HG03175 (cell line): ENCODE results near the gene UNC50.

Experiments
- ATAC-seq: cut with Tn5 transposase; IDR thresholded peaks from one replicate; pipeline ENCODE4 v1.9.1; 2021; ENCODE audit warnings: mild to moderate bottlenecking, moderate library complexity; ENCODE audit not compliant: unreplicated experiment

Gene UNC50, protein sequence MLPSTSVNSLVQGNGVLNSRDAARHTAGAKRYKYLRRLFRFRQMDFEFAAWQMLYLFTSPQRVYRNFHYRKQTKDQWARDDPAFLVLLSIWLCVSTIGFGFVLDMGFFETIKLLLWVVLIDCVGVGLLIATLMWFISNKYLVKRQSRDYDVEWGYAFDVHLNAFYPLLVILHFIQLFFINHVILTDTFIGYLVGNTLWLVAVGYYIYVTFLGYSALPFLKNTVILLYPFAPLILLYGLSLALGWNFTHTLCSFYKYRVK

DNA sequence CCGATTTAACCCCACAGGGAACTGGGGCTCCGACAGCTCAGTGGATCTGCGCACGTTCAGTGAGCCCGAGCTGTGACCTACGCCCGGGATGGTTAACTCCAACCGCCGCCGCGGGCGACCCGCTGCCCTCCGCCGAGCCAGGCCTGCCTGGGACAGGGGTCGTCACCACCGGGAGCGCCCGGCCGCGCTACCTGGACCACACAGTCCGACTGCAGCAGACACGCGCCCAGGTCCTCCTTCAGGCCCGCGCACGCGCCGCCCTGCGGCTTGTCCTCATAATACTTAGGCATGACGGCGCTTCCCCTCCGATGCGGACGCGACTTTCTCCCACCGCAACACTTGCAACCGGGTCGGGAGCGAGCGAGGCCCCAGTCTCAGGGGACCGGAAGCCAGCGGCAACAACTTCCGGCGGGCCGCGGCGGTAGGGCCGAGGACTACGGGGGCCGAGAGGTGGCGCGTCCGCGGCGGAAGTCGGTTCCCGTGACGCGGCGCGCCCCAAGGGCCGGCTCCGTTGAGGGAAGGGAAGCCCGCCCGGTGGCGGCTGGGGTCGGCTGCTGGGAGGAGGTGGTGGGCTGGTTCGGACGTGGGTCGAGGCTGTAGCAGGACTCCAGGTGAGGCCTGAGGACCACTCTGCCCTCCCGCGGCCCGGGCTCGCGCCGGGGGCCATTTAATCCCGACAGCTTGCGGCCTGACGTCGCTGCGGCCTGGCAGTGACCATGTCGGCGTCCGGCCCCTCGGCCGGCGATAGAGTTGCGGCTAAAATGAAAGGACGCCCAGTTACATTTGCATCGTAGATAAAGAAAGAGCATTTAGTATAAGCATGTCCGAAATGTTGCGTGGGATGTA, at the start of gene UNC50, which contains the start of gene COA5:
TSS of gene UNC50 (plus strand) at position 474 of the 846 bp plus-strand sequence. CDS start 1,171 bp downstream, outside the sequence.
TSS of gene COA5 (minus strand) at position 397 of the 846 bp plus-strand sequence. CDS start at position 290, 107 bp downstream.
- ATAC-seq, result peak; percentile 85

DNA sequence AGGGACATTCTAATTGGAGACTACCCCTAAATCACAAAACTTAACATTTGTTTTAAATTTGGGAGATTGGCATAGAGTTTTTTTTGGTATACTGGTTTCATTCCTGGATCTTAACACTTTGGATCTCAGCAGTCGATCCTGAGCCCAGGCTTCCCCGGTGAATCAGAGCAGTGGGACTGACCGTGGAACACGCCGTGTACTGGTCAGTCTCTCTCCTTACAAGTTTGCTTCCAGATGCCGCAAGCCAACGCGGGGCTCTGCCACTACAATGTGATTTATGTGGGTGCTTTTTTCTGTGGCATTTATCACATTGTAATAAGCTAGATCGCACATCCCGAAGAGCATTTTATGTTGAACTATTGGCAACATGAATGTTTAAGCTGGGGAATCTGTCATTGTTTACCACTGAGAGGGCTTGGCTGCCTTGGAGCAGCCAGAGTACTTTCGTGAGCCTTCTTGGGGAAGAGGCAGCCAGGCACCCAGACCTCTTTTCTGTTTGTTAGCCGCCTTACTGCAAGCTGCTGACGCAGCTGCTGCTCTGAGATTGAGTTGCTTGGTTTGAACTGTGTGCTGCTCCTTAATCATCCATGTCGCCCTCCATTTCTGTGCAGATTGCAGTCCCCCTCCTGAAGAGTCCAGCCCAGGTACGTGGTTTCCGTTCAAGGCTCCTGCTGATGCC, 49.4 kb upstream of the UNC50 start:
- ATAC-seq, result no peak

DNA sequence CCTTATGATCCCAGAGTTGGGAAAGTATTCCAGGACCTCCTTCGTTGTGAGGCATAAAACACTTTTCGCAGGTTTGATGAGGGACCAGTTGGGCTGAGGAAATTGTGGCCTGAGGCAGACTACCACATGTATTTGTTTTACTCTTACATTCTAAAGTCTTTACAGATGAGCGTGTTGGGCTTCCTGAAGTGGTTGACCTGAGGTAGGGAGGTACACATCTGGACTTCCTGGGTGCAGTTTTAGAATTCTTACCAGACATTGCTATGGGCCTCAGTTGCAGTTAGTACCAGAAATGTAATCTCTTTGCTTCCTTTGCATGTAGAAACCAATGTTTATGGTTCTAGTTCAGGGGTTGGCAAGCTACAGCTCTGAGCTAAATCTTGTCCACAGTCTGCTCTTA, 48.8 kb upstream of the UNC50 start:
- ATAC-seq, result no peak

DNA sequence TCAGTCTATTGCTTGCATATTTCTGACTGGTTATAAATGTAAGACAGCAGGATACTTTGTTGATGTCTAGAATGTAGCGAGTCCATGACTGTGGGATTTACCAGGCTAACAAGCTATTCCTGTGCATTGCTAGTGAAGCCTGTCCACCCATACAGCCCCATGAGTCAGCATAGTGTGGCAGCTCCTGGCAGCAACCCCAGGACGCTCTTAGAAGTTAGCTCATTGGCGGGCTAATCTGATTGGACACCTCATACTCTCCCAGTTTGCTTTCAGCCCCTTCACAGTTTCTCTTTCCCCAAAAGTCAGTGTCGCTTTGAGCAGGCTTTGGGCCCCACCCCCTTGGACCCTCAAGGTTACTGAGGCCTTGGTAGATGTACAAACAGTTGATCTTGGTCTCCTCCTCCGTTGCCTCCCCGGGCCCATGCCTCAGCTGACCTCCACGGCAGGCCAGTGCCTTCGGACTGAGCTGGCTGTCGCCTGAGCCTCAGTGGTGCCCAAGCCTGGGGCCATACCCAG, 48.1 kb upstream of the UNC50 start:
- ATAC-seq, result no peak

DNA sequence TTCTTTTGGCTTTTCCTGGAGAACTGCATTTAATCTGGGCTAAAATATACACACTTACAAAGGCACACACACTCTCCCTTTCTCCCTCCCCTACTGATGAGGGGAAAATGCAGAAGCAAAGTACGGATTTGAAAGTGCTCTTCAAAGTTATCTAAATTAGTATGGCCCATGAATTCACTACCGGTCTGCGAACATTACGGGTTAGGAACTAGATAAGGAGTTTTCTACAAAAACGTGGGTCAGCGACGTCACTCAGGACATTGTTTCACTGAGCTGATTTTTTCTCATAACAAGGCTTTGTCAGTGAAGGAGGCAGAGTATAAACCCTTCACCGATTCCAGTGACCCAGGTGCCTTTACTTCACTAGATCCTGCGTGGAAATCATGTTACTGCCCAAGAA, 47.4 kb upstream of the UNC50 start:
- no peak for ATAC-seq

DNA sequence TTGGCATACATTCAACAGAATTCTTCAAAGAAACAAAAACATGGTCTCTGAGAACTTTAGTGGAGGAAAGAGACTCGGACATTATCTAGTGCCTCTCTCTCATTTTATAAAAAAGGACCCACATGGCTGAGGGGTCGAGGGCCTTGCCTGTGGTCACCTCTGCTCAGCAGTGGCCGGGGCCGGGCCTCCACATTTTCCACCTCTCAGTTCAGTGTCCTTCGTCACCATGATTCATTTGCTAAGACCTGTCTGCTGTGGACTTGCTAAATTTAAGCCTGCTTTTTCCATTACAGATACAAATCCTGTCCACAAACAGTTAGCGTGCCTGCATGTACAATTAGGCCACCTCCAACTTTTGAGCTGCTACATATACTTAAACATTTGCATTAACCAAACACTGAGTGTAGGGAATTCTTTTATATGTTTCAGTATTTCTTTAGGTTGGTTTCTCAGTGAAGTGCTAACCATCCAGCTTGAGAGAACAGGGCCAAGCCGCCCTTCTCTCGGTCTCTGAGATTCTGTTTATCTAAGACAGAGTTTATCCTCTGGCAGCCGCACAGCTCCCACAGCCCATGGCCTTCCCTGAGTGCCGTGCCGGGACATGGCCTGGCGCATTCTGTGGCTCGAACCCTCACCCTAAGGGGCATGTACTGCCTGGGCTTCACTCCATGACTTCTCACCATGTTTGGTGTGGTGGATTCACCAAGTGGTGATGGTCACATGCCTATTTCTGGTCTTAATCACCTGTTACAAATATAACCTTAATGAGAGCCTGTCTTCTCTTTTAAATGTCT, 46.3 kb upstream of the UNC50 start:
- no peak for ATAC-seq

DNA sequence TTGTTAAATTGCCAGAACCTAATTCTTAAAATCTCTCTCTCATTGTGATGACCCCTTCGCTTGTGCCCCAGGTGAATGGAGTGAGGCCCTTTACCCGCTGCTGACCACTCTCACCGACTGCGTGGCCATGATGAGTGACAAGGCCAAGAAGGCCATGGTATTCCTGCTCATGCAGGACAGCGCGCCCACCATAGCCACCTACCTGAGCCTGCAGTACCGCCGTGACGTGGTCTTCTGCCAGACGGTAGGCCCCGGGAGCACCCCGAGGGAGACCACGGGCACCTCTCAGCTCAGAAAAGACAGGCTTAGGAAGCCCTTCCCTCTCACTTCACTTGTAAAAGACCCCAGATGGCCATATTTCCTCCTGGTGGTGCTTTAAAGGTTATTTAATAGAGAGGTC, 45.0 kb upstream of the UNC50 start:
- no peak for ATAC-seq

- ATAC-seq, result no peak
Observed at GRCh38 chr2:98564541-98565132, 43.8 kb upstream of the UNC50 start.

GRCh38 chr2:98565286-98565860, 43.0 kb upstream of the UNC50 start:
- no peak for ATAC-seq

DNA sequence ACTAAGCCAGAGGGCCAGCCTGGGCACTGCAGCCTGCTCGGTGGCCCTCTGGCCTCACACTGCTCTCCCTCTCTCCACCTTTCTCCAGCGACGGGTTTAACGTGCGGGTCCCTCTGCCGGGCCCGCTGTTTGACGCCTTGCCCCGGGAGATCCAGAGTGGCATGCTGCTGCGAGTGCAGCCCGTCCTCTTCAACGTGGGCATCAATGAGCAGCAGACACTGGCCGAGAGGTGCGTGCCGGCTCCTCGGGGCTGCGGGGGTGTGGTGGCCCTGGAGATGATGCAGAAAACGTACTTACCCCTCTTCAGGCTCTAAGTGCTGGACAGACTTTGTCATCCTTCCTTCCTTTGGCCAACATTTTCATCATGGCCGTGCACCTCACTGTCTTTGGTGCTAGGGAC, 42.4 kb upstream of the UNC50 start:
- no peak for ATAC-seq

DNA sequence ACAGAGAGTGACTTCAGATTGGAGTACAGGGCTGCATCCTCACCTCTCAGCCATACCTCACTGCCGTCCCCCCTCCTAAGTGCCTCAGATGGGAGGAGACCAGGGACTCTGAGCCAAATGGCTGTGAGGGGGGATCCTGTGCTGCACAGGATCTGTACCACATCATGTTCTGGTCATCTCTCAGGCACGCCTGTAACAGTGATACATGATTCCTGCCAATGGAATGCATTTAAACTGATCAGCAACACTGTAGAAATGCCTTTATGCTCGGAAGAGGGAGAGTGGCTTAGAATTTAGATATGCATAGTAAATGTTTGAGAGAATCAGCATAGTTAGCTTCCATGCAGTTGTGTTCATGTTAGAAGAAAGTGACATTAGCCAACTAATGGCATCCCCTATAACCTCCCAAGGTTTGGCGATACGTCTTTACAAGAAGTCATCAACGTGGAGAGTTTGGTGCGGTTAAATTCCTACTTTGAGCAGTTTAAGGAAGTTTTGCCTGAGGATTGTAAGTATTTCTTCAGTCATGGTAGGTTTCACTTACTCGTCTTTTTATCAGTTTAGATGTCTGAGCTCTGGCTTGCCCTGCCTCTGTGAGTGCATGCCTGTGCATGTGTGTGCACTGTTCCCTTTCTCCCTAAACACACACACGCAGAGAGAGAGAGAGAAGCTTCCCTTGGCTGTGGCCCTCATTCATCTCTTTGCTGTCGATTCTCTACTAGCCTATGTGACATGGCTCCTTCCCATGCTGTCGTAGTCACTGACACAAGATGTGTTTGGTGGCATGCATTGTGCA, 40.0 kb upstream of the UNC50 start:
- no peak for ATAC-seq

DNA sequence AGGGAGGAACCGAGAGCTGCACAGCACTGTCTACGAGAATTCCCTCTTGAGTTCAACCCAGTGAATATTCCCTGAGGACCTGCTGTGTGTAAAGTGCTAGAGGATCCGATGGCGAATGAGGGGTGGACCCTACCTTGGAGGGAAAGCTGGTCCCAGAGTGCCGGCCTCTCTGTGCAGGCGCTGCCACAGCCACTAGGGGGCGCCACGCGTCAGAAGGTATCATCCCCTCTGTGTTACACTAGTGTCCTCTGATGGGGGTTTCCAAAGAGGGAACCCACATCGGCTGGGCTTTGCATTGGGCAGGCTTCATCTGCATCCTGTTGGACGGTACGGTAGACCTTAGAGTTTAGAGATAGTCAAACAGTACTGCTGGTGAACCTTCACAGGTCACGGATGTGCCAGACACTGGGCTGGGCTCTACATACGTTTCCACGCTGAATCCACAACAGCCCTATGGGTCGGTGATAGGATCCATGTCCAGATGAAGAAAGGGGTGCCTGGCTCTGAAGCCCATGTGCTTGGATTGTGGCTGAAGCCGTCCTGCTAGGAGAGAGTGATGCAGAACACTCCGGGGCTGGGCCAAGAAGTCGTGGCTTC, 39.1 kb upstream of the UNC50 start:
- ATAC-seq, result no peak

DNA sequence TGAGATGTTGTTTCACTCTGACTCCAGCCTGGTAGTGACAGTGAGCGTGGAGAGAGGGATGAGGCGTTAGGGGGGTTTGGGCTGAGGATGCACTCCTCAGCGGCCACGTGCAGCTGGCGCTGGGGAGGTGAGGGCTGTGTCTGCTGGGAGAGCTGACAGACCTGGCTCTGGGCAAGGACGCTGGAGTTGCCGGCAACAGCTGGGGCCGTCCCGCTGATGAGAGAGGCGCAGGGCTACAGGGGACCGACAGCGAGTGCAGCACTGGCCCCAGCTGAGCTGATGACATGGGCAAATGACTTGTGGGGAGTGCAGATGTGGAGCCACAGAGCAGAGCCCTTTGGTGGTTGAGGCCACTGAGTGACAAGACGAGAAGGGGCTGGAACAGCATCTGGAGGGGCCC, 38.5 kb upstream of the UNC50 start:
- no peak for ATAC-seq

GRCh38 chr2:98570356-98570755, 38.0 kb upstream of the UNC50 start:
- no peak for ATAC-seq

DNA sequence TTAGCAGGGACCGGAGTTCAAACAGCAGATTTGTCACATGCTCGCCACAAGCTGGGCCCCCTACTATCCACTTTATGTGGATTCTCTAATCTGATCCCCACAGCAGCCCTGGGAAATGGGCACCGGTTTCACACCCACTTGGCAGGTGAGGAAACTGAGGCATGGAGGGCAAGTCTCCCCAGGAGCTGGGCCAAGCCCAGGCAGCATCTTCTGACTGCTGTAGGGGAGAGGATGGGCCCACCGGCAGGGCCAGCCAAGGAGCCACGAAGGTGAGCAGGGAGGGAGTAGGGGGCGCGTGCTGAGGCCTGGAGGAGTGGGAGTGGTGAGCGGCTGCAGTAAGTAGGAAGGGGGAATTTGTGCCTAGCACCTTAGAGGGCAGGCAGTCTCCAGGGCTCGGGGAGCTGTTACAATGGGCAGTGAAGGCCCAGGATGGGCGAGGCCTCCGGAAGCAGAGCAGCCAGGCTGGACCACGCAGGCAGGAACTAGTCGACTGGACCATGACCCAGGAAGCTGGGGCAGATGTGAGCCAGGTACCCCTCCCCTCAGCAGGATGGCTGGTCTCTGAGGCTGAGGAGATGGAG, 37.2 kb upstream of the UNC50 start:
- ATAC-seq, result no peak

DNA sequence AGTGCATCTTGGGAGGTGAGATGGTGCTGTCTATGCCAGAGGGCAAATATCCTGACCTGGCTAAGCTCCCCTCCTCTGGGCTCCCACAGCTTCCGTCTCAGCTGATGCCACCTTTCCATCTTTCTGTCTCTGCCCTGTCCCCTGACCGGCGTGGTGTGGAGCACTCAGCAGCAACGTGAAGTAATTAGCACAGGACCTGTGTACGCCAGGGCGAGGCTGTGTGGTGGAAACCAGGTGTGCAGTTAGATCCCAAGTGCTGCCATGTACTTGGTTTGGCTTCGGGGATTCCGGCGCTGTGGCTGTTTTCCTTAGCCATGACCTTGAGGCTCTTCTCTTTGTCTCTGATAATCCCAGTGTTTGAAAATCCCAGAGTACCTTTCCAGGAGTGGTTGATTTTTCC, 36.6 kb upstream of the UNC50 start:
- ATAC-seq, result no peak

- ATAC-seq, result no peak
Observed at GRCh38 chr2:98572211-98572610, 36.2 kb upstream of the UNC50 start.

DNA sequence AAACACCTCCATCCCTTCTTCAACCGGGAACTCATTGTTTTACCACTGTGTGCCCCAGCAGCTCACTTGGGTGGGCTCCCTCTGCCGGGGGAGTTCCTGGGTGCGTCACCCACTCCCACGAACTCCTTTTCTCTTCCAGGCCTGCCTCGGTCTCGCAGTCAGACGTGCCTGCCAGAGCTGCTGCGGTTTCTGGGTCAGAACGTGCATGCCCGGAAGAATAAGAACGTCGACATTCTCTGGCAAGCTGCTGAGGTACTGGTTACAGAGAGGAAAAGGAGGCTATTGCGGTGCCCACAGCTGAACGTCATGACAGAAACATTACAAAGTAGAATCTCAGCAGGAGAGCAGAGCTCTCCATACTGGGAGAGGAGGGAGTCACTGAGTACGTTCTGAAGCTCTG, 35.7 kb upstream of the UNC50 start:
- no peak for ATAC-seq
